ENCODE results near the gene LMO2.

LMO2 gene

DNA sequence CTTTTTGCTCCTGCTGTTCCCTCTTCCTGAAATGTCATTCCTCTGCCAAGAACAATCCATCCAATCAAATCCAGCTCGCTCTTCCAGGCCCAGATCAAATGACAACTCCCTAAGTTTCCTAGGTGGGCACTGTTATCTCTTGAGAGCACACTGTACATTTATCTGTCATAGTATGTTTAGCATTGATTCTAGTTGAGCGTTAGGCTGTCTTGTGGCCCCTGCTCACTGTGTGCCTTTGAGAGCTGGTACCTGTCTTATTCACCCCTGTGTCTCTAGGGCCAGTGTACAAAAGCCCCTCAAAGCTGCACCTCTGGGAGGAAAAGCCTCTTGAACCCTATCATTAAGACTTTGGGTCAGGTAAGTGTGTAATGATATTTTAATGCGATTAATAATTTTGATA, 7.1 kb upstream of the LMO2 start:
- no peak for DNase-seq (ENCODE audit: low read depth)
- peaks cover 47% of the 10 kb centered on the region for H3K27me3 ChIP-seq (replicated peaks; ENCODE audit: control insufficient read depth, insufficient read depth, low read length)
- H3K9ac ChIP-seq (ENCODE audit: low read length), result no peak overlapping the region
- no peaks in the 10 kb centered on the region for H3K9me3 ChIP-seq (ENCODE audit: control insufficient read depth, low read length)
- H3K4me3 ChIP-seq (ENCODE audit: low read length), result no peak overlapping the region
- H3K36me3 ChIP-seq (ENCODE audit: control insufficient read depth, insufficient read depth, low read length, severe bottlenecking), result no peaks in the 10 kb centered on the region
- peaks cover 17% of the 10 kb centered on the region for H3K4me1 ChIP-seq (ENCODE audit: control insufficient read depth, insufficient read depth, low read length)

- no peak overlapping the region for H3K9ac ChIP-seq (ENCODE audit: low read length)
These were observed 6.0 kb upstream of the LMO2 start for GRCh38 chr11:33897761-33898375.

DNA sequence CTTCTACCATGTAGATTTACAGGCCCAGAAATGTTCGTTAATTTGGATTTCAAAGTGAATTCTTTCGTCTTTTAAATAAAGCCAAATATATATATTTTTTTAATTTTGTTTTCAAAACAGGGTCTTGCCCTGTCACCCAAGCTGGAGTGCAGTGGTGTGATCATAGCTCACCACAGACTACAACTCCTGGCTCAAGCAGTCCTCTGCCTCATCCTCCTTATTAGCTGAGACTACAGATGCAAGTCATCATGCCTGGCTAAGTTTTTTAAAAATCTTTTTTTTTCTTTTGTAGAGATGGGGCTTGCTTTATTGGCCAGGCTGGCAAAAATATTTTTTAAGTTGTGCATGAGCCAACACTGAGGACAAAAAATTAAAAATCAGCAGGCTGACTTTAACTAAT, 5.0 kb upstream of the LMO2 start:
- no peaks in the 10 kb centered on the region for H3K36me3 ChIP-seq (ENCODE audit: control insufficient read depth, insufficient read depth, low read length, severe bottlenecking)
- peaks cover 22% of the 10 kb centered on the region for H3K4me1 ChIP-seq (ENCODE audit: control insufficient read depth, insufficient read depth, low read length)
- peaks cover 41% of the 10 kb centered on the region for H3K27me3 ChIP-seq (replicated peaks; ENCODE audit: control insufficient read depth, insufficient read depth, low read length)
- H3K9me3 ChIP-seq (ENCODE audit: control insufficient read depth, low read length), result no peaks in the 10 kb centered on the region
- DNase-seq (ENCODE audit: low read depth), result no peak
- no peak overlapping the region for H3K4me3 ChIP-seq (ENCODE audit: low read length)
- H3K9ac ChIP-seq (ENCODE audit: low read length), result no peak overlapping the region

More at GRCh38 chr11:33897761-33898375, 6.0 kb upstream of the LMO2 start:
- Histone ChIP-seq H3K9me3 (ENCODE audit: control insufficient read depth, low read length) (no peaks in the 10 kb centered on the region), H3K27me3 (replicated peaks; ENCODE audit: control insufficient read depth, insufficient read depth, low read length) (peaks cover 41% of the 10 kb centered on the region), H3K4me1 (ENCODE audit: control insufficient read depth, insufficient read depth, low read length) (peaks cover 22% of the 10 kb centered on the region), H3K36me3 (ENCODE audit: control insufficient read depth, insufficient read depth, low read length, severe bottlenecking) (no peaks in the 10 kb centered on the region), H3K4me3 (ENCODE audit: low read length) (no peak overlapping the region)
- DNase-seq (ENCODE audit: low read depth), result no peak

DNA sequence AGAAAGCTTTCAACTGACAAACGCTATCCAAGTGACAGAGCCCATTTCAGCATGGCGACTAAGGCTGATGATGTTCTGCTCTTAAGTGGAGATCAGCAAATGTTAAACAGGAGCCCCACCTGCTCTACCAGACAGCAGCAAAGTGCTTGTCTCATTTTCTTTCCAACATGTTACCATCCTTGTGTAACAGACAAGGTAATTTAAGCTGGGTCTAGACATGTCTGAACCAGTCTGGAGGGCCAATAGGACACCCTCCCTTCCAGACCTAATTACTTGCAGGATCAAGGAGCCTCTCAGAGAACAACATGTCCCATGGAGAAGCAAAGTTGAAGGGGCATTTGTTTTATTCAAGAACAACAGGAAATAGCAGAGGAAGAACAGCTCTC, 3.9 kb upstream of the LMO2 start:
- Histone ChIP-seq H3K4me1 (ENCODE audit: control insufficient read depth, insufficient read depth, low read length) (peaks cover 22% of the 10 kb centered on the region), H3K36me3 (ENCODE audit: control insufficient read depth, insufficient read depth, low read length, severe bottlenecking) (no peaks in the 10 kb centered on the region)

DNA sequence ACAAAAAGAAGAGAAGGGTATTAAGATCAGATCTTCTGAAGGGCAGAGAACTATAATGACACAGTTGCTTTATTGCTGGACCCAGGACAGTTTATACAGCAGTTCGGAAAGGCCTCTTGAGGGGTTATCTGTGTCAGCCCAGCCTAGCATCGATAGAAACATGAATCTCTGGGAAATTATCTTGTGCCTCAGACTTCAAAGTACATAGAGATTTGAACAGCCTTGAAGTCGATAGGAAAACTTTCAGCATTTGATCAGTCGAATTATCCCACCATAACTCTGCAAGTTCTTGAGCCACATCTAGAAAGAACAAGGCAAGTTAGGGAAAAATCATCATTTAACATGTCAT, 2.5 kb upstream of the LMO2 start:
- H3K4me3 ChIP-seq (ENCODE audit: low read length), result no peak overlapping the region
- H3K9ac ChIP-seq (ENCODE audit: low read length), result no peak overlapping the region
- H3K9me3 ChIP-seq (ENCODE audit: control insufficient read depth, low read length), result no peaks in the 10 kb centered on the region
- no peak for DNase-seq (ENCODE audit: low read depth)
- H3K36me3 ChIP-seq (ENCODE audit: control insufficient read depth, insufficient read depth, low read length, severe bottlenecking), result no peaks in the 10 kb centered on the region
- peaks cover 16% of the 10 kb centered on the region for H3K4me1 ChIP-seq (ENCODE audit: control insufficient read depth, insufficient read depth, low read length)
- H3K27me3 ChIP-seq (replicated peaks; ENCODE audit: control insufficient read depth, insufficient read depth, low read length), result peaks cover 26% of the 10 kb centered on the region

More for the DNA sequence above, 3.9 kb upstream of the LMO2 start:
- Histone ChIP-seq H3K9ac (ENCODE audit: low read length) (no peak overlapping the region), H3K9me3 (ENCODE audit: control insufficient read depth, low read length) (no peaks in the 10 kb centered on the region), H3K4me3 (ENCODE audit: low read length) (no peak overlapping the region), H3K27me3 (replicated peaks; ENCODE audit: control insufficient read depth, insufficient read depth, low read length) (peaks cover 33% of the 10 kb centered on the region)
- no peak for DNase-seq (ENCODE audit: low read depth)

DNA sequence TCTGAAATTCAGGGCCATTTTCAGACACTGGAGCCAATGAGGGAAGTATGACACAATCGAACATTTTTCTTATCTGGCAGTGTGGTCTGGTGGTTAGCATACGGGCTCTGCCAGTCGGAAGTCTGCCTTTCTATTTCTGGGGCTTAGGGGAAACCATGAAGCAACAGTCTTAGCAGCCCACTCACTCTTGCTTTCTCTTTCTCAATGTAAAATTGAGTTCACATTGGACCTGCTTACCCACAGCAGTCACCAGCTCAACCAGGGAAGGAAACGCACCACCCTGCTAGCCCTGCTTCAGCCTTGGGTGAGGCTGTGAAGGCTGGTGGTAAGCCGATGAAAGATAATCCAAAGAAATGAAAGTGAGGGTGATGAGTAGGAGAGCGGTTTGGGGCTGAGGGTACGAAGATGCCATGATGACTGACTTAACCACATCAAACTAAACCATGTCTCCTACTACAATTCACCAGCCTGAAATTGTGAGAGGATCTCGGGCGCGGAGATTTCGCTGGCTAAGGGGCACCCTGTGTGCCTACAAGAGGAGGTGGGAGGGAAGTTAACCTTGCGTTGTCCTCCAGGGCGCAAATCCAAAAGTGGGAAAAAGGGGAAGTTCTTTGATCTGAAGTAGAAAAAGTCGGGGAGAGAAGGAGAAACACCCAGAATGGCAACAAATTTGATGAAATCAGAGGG, 2.0 kb upstream of the LMO2 start:
- H3K9ac ChIP-seq (ENCODE audit: low read length), result no peak overlapping the region
- H3K4me1 ChIP-seq (ENCODE audit: control insufficient read depth, insufficient read depth, low read length), result peaks cover 10% of the 10 kb centered on the region
- no peaks in the 10 kb centered on the region for H3K36me3 ChIP-seq (ENCODE audit: control insufficient read depth, insufficient read depth, low read length, severe bottlenecking)
- no peaks in the 10 kb centered on the region for H3K9me3 ChIP-seq (ENCODE audit: control insufficient read depth, low read length)
- H3K27me3 ChIP-seq (replicated peaks; ENCODE audit: control insufficient read depth, insufficient read depth, low read length), result peaks cover 28% of the 10 kb centered on the region
- no peak for DNase-seq (ENCODE audit: low read depth)
- no peak overlapping the region for H3K4me3 ChIP-seq (ENCODE audit: low read length)

GRCh38 chr11:33892906-33893594, 1.2 kb upstream of the LMO2 start:
- no peak for DNase-seq (ENCODE audit: low read depth)
- peaks cover 7% of the 10 kb centered on the region for H3K4me1 ChIP-seq (ENCODE audit: control insufficient read depth, insufficient read depth, low read length)
- H3K9me3 ChIP-seq (ENCODE audit: control insufficient read depth, low read length), result no peaks in the 10 kb centered on the region
- no peak overlapping the region for H3K4me3 ChIP-seq (ENCODE audit: low read length)
- H3K27me3 ChIP-seq (replicated peaks; ENCODE audit: control insufficient read depth, insufficient read depth, low read length), result peaks cover 36% of the 10 kb centered on the region
- H3K36me3 ChIP-seq (ENCODE audit: control insufficient read depth, insufficient read depth, low read length, severe bottlenecking), result no peaks in the 10 kb centered on the region
- H3K9ac ChIP-seq (ENCODE audit: low read length), result no peak overlapping the region

DNA sequence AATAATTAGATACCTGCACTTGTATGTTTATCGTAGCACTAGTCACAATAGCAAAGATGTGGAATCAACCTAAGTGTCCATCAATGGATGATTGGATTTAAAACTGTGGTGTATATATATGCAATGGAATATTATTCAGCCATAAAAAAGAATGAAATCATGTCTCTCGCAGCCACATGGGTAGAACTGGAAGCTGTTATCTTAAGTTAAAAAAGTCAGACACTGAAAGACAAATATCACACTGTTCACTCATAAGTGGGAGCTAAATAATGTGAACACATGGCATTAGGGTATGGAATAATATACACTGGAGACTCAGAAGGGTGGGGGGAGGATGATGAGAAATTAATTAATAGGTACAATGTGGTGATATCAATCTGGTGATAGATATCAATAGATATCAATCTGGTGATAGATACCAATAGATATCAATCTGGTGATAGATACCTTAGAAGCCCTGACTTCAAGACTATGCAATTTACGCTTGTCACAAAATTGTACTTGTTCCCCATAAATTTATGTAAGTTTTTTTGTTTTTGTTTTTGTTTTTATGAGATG, 2.0 kb downstream of the LMO2 start:
- Histone ChIP-seq H3K4me3 (ENCODE audit: low read length) (no peak overlapping the region), H3K27me3 (replicated peaks; ENCODE audit: control insufficient read depth, insufficient read depth, low read length) (peaks cover 54% of the 10 kb centered on the region), H3K9ac (ENCODE audit: low read length) (no peak overlapping the region), H3K9me3 (ENCODE audit: control insufficient read depth, low read length) (no peaks in the 10 kb centered on the region), H3K36me3 (ENCODE audit: control insufficient read depth, insufficient read depth, low read length, severe bottlenecking) (no peaks in the 10 kb centered on the region), H3K4me1 (ENCODE audit: control insufficient read depth, insufficient read depth, low read length) (peaks cover 7% of the 10 kb centered on the region)
- no peak for DNase-seq (ENCODE audit: low read depth)

GRCh38 chr11:33889296-33889695, 2.6 kb downstream of the LMO2 start:
- Histone ChIP-seq H3K36me3 (ENCODE audit: control insufficient read depth, insufficient read depth, low read length, severe bottlenecking) (no peaks in the 10 kb centered on the region), H3K4me3 (ENCODE audit: low read length) (no peak overlapping the region), H3K9ac (ENCODE audit: low read length) (no peak overlapping the region), H3K27me3 (replicated peaks; ENCODE audit: control insufficient read depth, insufficient read depth, low read length) (peaks cover 55% of the 10 kb centered on the region), H3K9me3 (ENCODE audit: control insufficient read depth, low read length) (no peaks in the 10 kb centered on the region), H3K4me1 (ENCODE audit: control insufficient read depth, insufficient read depth, low read length) (peaks cover 7% of the 10 kb centered on the region)
- DNase-seq (ENCODE audit: low read depth), result no peak

- Histone ChIP-seq H3K4me1 (ENCODE audit: control insufficient read depth, insufficient read depth, low read length) (no peaks in the 10 kb centered on the region), H3K9ac (ENCODE audit: low read length) (no peak overlapping the region), H3K9me3 (ENCODE audit: control insufficient read depth, low read length) (no peaks in the 10 kb centered on the region), H3K36me3 (ENCODE audit: control insufficient read depth, insufficient read depth, low read length, severe bottlenecking) (no peaks in the 10 kb centered on the region), H3K4me3 (ENCODE audit: low read length) (no peak overlapping the region), H3K27me3 (replicated peaks; ENCODE audit: control insufficient read depth, insufficient read depth, low read length) (peaks cover 60% of the 10 kb centered on the region)
- DNase-seq (ENCODE audit: low read depth), result no peak
These were observed 4.0 kb downstream of the LMO2 start for GRCh38 chr11:33887886-33888285.

- no peak overlapping the region for H3K4me3 ChIP-seq (ENCODE audit: low read length)
- peaks cover 79% of the 10 kb centered on the region for H3K27me3 ChIP-seq (replicated peaks; ENCODE audit: control insufficient read depth, insufficient read depth, low read length)
- no peaks in the 10 kb centered on the region for H3K4me1 ChIP-seq (ENCODE audit: control insufficient read depth, insufficient read depth, low read length)
- no peak overlapping the region for H3K9ac ChIP-seq (ENCODE audit: low read length)
- H3K9me3 ChIP-seq (ENCODE audit: control insufficient read depth, low read length), result no peaks in the 10 kb centered on the region
- no peaks in the 10 kb centered on the region for H3K36me3 ChIP-seq (ENCODE audit: control insufficient read depth, insufficient read depth, low read length, severe bottlenecking)
- no peak for DNase-seq (ENCODE audit: low read depth)
These were observed 6.4 kb downstream of the LMO2 start for GRCh38 chr11:33885338-33886005.
